Lung (tissue), 12 donors: ENCODE data around the gene CCDC167. TPM values are rescaled to one million over a fixed set of nuclear protein-coding genes. Genes with fewer than 3 reads are reported as not detected.

Experiments used
- ATAC-seq: fragments of 200-7000 bp; cut with Tn5 transposase; one replicate; pipeline ENCODE4 v1.9.1; 2020; ENCODE audit warnings: moderate number of reproducible peaks; ENCODE audit not compliant: insufficient read depth, low FRiP score
- DNase-seq, 3 donors: peaks; one replicate each; pipeline ENCODE4 v3.0.0-alpha.2; 2013 to 2017
- H3K27ac ChIP-seq, 2 donors: one replicate each; pipeline ENCODE4 v1.5.1; 2013; ENCODE audit warnings: mild to moderate bottlenecking in 2 of 2, moderate library complexity in 2 of 2, control low read depth in 1 of 2, inconsistent platforms in 1 of 2, low read depth in 1 of 2, low read length in 1 of 2
- H3K27me3 ChIP-seq, 3 donors: one replicate each; pipeline ENCODE4 v1.5.1; 2013; ENCODE audit warnings: low read length in 2 of 3; ENCODE audit not compliant: control insufficient read depth in 3 of 3, insufficient read depth in 3 of 3
- H3K36me3 ChIP-seq, 4 donors: one replicate each; pipeline ENCODE4 v1.5.1; 2013; ENCODE audit warnings: low read length in 4 of 4, mild to moderate bottlenecking in 1 of 4, moderate library complexity in 1 of 4; ENCODE audit not compliant: control insufficient read depth in 4 of 4, insufficient read depth in 4 of 4
- H3K4me1 ChIP-seq, 5 donors: one replicate each; pipeline ENCODE4 v1.5.1; 2013; ENCODE audit warnings: low read length in 5 of 5, mild to moderate bottlenecking in 2 of 5, moderate library complexity in 1 of 5; ENCODE audit not compliant: control insufficient read depth in 5 of 5, insufficient read depth in 5 of 5
- H3K4me3 ChIP-seq: one replicate; pipeline ENCODE4 v1.5.1; 2013; ENCODE audit warnings: mild to moderate bottlenecking, control low read depth, moderate library complexity
- H3K9ac ChIP-seq, 2 donors: one replicate each; pipeline ENCODE4 v1.5.1; 2013; ENCODE audit warnings: low read length in 2 of 2, control low read depth in 1 of 2; ENCODE audit not compliant: insufficient read depth in 1 of 2
- H3K9me3 ChIP-seq, 4 donors: one replicate each; pipeline ENCODE4 v1.5.1; 2013; ENCODE audit warnings: low read length in 3 of 4, mild to moderate bottlenecking in 1 of 4, moderate library complexity in 1 of 4; ENCODE audit not compliant: control insufficient read depth in 4 of 4, insufficient read depth in 3 of 4
- CTCF ChIP-seq: IDR thresholded peaks from 2 replicates; pipeline ENCODE4 v1.5.1; 2012; ENCODE audit warnings: mild to moderate bottlenecking; ENCODE audit errors: control extremely low read depth, extremely low read depth
- WGBS, 2 donors: extraction: QIAGEN DNeasy Blood & Tissue Kit; methylation state at CpG; one replicate each; pipeline ENCODE4 v1.1.7; 2013; 5-methylcytosine and 5-hydroxymethylcytosine counted together
- polyA plus RNA-seq, 2 donors: library from polyadenylated mRNA; stranded (reverse); fragments of 200-250 nt; gene quantifications; one replicate each; pipeline ENCODE4 v1.2.1, GENCODE V29; 2013
- total RNA-seq, 2 donors: library from RNA; depleted of rRNA in 1 of 2; stranded (reverse); fragments of >200 nt in 1 of 2; gene quantifications; one replicate each; pipeline ENCODE4 v1.2.1, GENCODE V29; 2014 to 2021
- donor health status: control.
- donor health status: control.
- donor health status: Bipolar disorder and iron deficiency.
- donor health status: healthy.
- donor health status: DM: yes; HTN: yes; CAD: no.

Gene CCDC167
- total and polyA plus RNA-seq, 4 donors = 13.4 to 54.6 (median 23.1) TPM

DNA sequence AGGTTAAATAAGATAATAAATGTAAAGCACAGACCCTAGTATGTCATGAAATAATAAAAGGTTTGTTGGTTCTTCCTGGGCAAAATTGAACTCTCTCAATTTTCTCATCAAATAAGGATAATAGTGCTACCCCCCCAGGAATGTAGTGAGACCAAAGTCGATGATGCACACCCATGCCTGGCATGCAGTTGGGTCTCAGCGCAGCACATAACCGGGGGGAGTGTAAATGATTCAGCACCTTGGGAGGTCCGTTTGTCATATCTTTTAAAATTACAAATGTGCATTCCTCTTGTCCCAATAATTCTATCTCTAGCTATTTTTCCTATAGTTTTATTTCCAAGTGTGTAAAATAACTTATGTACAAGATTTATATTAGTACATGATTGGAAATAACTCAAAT, 31.3 kb upstream of the CCDC167 start:
- Histone ChIP-seq H3K4me1 (peaks cover 0 to 12% (median under 1%) of the 10 kb centered on the region in 5 donors), H3K27ac (no peak overlapping the region), H3K9ac (no peak overlapping the region), H3K27me3 (peaks cover 3 to 61% (median 8%) of the 10 kb centered on the region in 3 donors), H3K4me3 (no peak overlapping the region), H3K9me3 (no peaks in the 10 kb centered on the region), H3K36me3 (no peaks in the 10 kb centered on the region)
- no peak for ATAC-seq
- no peak for TF ChIP-seq CTCF
- no peak for DNase-seq
- WGBS, 2 donors = 77 to 92% methylated on average over 4 of the region's 4 CpGs

GRCh38 chr6:37530297-37530696, 30.6 kb upstream of the CCDC167 start:
- no peak overlapping the region for H3K27ac ChIP-seq
- no peak overlapping the region for H3K9ac ChIP-seq
- WGBS, 2 donors = 43 to 66% methylated on average over 5 of the region's 5 CpGs
- no peak for DNase-seq
- no peak overlapping the region for H3K4me3 ChIP-seq
- no peak for TF ChIP-seq CTCF
- no peaks in the 10 kb centered on the region for H3K36me3 ChIP-seq
- H3K9me3 ChIP-seq = no peaks in the 10 kb centered on the region
- no peak for ATAC-seq
- H3K27me3 ChIP-seq = peaks cover 3 to 54% (median 8%) of the 10 kb centered on the region in 3 donors
- H3K4me1 ChIP-seq = peaks cover 0 to 5% (median 0%) of the 10 kb centered on the region in 5 donors

GRCh38 chr6:37528541-37528940, 28.8 kb upstream of the CCDC167 start:
- ATAC-seq (no peak), DNase-seq (no peak)
- 56 to 69% methylated on average over 8 of the region's 8 CpGs for WGBS, 2 donors
- Histone ChIP-seq H3K4me3 (no peak overlapping the region), H3K36me3 (no peaks in the 10 kb centered on the region), H3K9ac (no peak overlapping the region), H3K4me1 (no peaks in the 10 kb centered on the region), H3K9me3 (no peaks in the 10 kb centered on the region), H3K27me3 (peaks cover 0 to 44% (median 2%) of the 10 kb centered on the region in 3 donors), H3K27ac (no peak overlapping the region)
- TF ChIP-seq CTCF = no peak
